ENCODE data around the gene CLCN7. TPM values are rescaled to one million over a fixed set of nuclear protein-coding genes. Genes with fewer than 3 reads are reported as not detected.
A peak's percentile ranks its signal among the peaks of the same experiment; 100 is the strongest.

The CLCN7 gene
- total RNA-seq, 2 donors from 2014 or later, result 27.2 to 115 TPM

GRCh38 chr16:1444730-1445517, 29.9 kb downstream of the CLCN7 start:
- Histone ChIP-seq H3K27me3 (no peaks in the 10 kb centered on the region), H3K9me3 (no peaks in the 10 kb centered on the region), H3K4me1 (no peaks in the 10 kb centered on the region), H3K4me3 (no peak overlapping the region), H3K27ac (no peak overlapping the region), H3K36me3 (replicated peaks in 1 of 2; ENCODE audit: insufficient read depth in 1 of 2, low read depth in 2 of 2) (peaks cover 0 to 6% of the 10 kb centered on the region in 2 donors)
- 81 to 93% methylated on average over 32 to 48 of the region's 48 CpGs for WGBS, 2 donors
- DNase-seq, result no peak
- no peak for TF ChIP-seq POLR2A (IDR thresholded peaks at IDR 0.05)
- TF ChIP-seq CTCF (IDR thresholded peaks at IDR 0.05), result no peak
- intact Hi-C loops (cut with DNase I), result no loop called here
- ATAC-seq, result no peak

DNA sequence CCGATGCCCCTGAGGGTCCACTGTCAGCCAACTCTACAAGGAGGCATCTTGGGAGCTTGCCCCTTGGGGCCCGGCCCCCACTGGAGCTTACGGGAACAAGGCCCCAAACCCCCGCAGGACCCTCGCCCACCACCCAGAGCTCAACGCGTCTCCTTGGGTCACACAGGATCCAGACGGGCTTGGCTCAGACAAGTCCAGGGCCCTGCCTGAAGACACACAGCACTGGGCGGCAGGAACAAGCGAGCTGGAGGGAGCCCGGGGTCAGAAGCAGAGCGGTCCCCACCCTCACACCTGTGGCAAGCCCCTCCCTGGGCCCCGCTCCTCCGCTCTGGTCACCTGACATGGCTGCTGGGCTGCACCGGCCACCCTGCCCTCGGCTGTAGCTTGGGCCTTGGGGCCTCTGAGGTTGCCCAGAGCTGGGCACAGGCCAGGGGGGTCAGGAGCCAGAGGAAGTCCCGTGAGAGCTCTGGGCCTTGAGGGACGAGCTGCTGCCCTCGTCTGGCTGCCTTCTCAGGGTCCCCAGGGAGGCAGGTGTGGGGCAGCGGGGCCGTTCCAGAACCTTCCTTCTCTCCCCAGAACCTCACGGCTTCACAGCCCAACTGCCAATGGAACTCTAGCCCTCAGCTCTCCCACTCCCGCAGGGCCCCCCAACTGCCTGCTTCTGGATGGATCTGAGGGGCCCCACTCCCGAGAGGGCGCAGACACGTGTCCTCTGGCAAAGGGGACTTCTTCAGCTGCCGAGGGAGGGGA, 30.7 kb downstream of the CLCN7 start, which contains the start of gene CCDC154:
TSS of gene CCDC154 (minus strand) at position 577 of the 750 bp plus-strand sequence. CDS start at position 343, 234 bp downstream.
- Histone ChIP-seq H3K9me3 (no peaks in the 10 kb centered on the region), H3K4me1 (no peaks in the 10 kb centered on the region), H3K36me3 (replicated peaks in 1 of 2; ENCODE audit: insufficient read depth in 1 of 2, low read depth in 2 of 2) (peaks cover 0 to 6% of the 10 kb centered on the region in 2 donors), H3K4me3 (no peak within 1 kb of the TSS), H3K27ac (no peak within 1 kb of the TSS), H3K27me3 (no peaks in the 10 kb centered on the region)
- intact Hi-C loops (cut with DNase I), result no loop called here
- WGBS, 2 donors, result 70 to 76% methylated on average over 9 to 27 of the region's 27 CpGs
- ATAC-seq (no peak), DNase-seq (no peak)
- no peak for TF ChIP-seq POLR2A (IDR thresholded peaks at IDR 0.05)
- TF ChIP-seq CTCF (IDR thresholded peaks at IDR 0.05), result no peak

- DNase-seq, result peak in 1 of 4 donors; percentile 38
- Histone ChIP-seq H3K4me1 (no peaks in the 10 kb centered on the region), H3K36me3 (replicated peaks in 1 of 2; ENCODE audit: insufficient read depth in 1 of 2, low read depth in 2 of 2) (peaks cover 0 to 6% of the 10 kb centered on the region in 2 donors), H3K4me3 (no peak overlapping the region), H3K9me3 (no peaks in the 10 kb centered on the region), H3K27me3 (no peaks in the 10 kb centered on the region), H3K27ac (no peak overlapping the region)
- intact Hi-C loops (cut with DNase I), result no loop called here
- no peak for ATAC-seq
- 61% methylated on average over 33 of the region's 38 CpGs; no CpG with 5 or more reads in 1 of the 2 donors for WGBS, 2 donors
- TF ChIP-seq POLR2A (IDR thresholded peaks at IDR 0.05) (no peak), CTCF (IDR thresholded peaks at IDR 0.05) (peak in 1 of 7 experiments; percentile 23)
Measured at GRCh38 chr16:1443403-1443973, 31.3 kb downstream of the CLCN7 start.

DNA sequence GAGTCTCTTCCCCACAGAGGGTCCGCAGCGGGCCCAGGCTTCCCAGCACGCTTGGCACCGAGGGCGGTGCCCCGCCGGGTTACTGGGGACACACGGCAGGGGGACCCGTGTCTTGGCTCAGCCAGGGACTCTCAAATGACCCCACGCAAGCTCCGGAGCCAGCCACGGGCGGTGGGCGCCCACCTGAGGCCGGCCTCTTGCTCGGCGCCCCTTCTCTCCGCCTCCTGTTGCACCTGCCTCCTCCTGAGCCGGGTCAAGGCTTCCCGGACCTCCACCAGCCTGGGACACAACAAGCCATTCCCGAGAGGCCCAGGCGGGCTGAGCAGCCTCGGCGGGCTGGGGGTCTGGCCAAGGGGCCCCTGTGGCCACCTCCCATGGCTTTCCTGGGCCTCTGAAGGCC, 32.1 kb downstream of the CLCN7 start:
- no peak overlapping the region for H3K27ac ChIP-seq
- ATAC-seq, result no peak
- H3K4me1 ChIP-seq, result no peaks in the 10 kb centered on the region
- no peaks in the 10 kb centered on the region for H3K27me3 ChIP-seq
- no peaks in the 10 kb centered on the region for H3K36me3 ChIP-seq (replicated peaks in 1 of 2; ENCODE audit: insufficient read depth in 1 of 2, low read depth in 2 of 2)
- WGBS, 2 donors, result 77% methylated on average over 20 of the region's 24 CpGs; no CpG with 5 or more reads in 1 of the 2 donors
- no peak for DNase-seq
- no peak for TF ChIP-seq CTCF (IDR thresholded peaks at IDR 0.05)
- no peak for TF ChIP-seq POLR2A (IDR thresholded peaks at IDR 0.05)
- H3K9me3 ChIP-seq, result no peaks in the 10 kb centered on the region
- H3K4me3 ChIP-seq, result no peak overlapping the region
- intact Hi-C loops (cut with DNase I), result no loop called here

Measured in body of pancreas (tissue), 4 donors.